GM23338 (cell line): Measurements from ENCODE around the gene STK11IP.

Experiments
- EZH2 ChIP-seq: fragments of 200-600 bp; sonication (generic); IDR thresholded peaks from one replicate; pipeline ENCODE4 v1.8.0; 2017; ENCODE audit warnings: antibody characterized with exemption, mild to moderate bottlenecking, low read depth; ENCODE audit not compliant: unreplicated experiment
- EZH2phosphoT487 ChIP-seq: fragments of 200-600 bp; sonication (generic); IDR thresholded peaks from one replicate; pipeline ENCODE4 v1.8.1; 2018; ENCODE audit warnings: antibody characterized with exemption; ENCODE audit not compliant: unreplicated experiment
- JUNB ChIP-seq: IDR thresholded peaks from one replicate; pipeline ENCODE4 v1.6.1; 2016; ENCODE audit warnings: antibody characterized with exemption; ENCODE audit not compliant: unreplicated experiment
- POLR2AphosphoS5 ChIP-seq: IDR thresholded peaks from 2 replicates; pipeline ENCODE4 v1.6.1; 2016; ENCODE audit warnings: antibody characterized with exemption, low read depth
- STAT1 ChIP-seq: IDR thresholded peaks from one replicate; pipeline ENCODE4 v1.6.1; 2016; ENCODE audit warnings: antibody characterized with exemption; ENCODE audit not compliant: unreplicated experiment
- ZNF331 ChIP-seq: fragments of 250-450 bp; sonication (Bioruptor Pico); IDR thresholded peaks from 2 replicates; pipeline ENCODE4 v1.5.0; 2020; ENCODE audit warnings: low read depth, mild to moderate bottlenecking, moderate library complexity
- TF ChIP-seq, protein P1 (sequence below), 2 experiments: fragments of 200-600 bp in 1 of 2; sonication (generic) in 1 of 2; conservative IDR thresholded peaks; 2 replicates each; pipeline versions ENCODE4 v1.5.1 to v1.6.1; 2016 to 2017; ENCODE audit warnings: antibody characterized with exemption in 2 of 2, low read depth in 2 of 2, mild to moderate bottlenecking in 2 of 2, moderate library complexity in 1 of 2
- TF ChIP-seq, protein P2 (sequence below): IDR thresholded peaks from one replicate; pipeline ENCODE4 v1.6.1; 2018; ENCODE audit warnings: antibody characterized with exemption; ENCODE audit not compliant: unreplicated experiment

DNA sequence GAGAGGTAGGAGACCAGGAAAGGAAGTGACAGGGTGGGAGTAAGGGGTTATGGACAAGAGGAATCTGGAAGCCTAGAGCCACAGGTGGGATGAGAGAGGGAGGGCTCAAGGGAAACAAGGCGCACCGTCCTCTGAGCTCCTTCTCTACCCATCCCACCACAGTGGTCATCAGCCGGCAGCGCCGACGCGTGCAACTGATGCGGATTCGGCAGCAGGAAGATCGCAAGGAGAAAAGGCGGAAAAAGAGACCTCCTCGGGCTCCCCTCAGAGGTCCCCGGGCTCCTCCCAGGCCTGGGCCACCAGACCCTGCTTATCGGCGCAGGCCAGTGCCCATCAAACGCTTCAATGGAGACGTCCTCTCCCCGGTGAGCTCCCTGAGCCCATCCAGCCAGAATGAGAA lies 48.7 kb upstream of the STK11IP start:
- TF ChIP-seq EZH2phosphoT487 (no peak), EZH2 (no peak), ZNF331 (CRISPR knock-in tag) (no peak), JUNB (no peak), POLR2AphosphoS5 (no peak), STAT1 (no peak)
- TF ChIP-seq, protein P1, sequence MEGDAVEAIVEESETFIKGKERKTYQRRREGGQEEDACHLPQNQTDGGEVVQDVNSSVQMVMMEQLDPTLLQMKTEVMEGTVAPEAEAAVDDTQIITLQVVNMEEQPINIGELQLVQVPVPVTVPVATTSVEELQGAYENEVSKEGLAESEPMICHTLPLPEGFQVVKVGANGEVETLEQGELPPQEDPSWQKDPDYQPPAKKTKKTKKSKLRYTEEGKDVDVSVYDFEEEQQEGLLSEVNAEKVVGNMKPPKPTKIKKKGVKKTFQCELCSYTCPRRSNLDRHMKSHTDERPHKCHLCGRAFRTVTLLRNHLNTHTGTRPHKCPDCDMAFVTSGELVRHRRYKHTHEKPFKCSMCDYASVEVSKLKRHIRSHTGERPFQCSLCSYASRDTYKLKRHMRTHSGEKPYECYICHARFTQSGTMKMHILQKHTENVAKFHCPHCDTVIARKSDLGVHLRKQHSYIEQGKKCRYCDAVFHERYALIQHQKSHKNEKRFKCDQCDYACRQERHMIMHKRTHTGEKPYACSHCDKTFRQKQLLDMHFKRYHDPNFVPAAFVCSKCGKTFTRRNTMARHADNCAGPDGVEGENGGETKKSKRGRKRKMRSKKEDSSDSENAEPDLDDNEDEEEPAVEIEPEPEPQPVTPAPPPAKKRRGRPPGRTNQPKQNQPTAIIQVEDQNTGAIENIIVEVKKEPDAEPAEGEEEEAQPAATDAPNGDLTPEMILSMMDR (conservative IDR thresholded peaks at IDR 0.05; ENCODE audit: low read depth in 2 of 2) = no peak
- TF ChIP-seq, protein P2, sequence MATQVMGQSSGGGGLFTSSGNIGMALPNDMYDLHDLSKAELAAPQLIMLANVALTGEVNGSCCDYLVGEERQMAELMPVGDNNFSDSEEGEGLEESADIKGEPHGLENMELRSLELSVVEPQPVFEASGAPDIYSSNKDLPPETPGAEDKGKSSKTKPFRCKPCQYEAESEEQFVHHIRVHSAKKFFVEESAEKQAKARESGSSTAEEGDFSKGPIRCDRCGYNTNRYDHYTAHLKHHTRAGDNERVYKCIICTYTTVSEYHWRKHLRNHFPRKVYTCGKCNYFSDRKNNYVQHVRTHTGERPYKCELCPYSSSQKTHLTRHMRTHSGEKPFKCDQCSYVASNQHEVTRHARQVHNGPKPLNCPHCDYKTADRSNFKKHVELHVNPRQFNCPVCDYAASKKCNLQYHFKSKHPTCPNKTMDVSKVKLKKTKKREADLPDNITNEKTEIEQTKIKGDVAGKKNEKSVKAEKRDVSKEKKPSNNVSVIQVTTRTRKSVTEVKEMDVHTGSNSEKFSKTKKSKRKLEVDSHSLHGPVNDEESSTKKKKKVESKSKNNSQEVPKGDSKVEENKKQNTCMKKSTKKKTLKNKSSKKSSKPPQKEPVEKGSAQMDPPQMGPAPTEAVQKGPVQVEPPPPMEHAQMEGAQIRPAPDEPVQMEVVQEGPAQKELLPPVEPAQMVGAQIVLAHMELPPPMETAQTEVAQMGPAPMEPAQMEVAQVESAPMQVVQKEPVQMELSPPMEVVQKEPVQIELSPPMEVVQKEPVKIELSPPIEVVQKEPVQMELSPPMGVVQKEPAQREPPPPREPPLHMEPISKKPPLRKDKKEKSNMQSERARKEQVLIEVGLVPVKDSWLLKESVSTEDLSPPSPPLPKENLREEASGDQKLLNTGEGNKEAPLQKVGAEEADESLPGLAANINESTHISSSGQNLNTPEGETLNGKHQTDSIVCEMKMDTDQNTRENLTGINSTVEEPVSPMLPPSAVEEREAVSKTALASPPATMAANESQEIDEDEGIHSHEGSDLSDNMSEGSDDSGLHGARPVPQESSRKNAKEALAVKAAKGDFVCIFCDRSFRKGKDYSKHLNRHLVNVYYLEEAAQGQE = no peak
